ENCODE data around the gene ABCG5.

DNA sequence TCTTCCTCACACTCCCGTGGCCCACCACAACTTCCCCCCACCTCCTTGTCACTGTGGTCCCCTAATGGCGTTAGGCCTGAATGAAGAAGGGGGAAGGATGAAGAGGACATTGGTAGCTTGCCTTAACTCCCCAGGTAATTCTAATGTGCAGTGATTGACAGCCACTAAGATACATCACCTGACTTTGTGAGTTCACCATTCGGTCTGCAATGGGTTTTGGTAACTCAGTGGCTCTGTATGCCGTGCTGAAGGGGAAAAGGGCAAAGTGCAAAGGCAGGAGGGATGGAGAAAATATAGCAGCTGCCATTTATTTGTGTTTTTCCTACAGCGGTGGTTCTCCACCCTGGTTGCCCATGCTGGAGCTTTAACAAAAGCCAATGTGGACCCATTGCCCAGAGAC is 42.3 kb upstream of the ABCG5 start:
- TF ChIP-seq EP300 (IDR thresholded peaks at IDR 0.05) (no peak), POLR2A (IDR thresholded peaks at IDR 0.05) (no peak), POLR2AphosphoS5 (IDR thresholded peaks at IDR 0.05) (no peak)
- TF ChIP-seq, protein P1, sequence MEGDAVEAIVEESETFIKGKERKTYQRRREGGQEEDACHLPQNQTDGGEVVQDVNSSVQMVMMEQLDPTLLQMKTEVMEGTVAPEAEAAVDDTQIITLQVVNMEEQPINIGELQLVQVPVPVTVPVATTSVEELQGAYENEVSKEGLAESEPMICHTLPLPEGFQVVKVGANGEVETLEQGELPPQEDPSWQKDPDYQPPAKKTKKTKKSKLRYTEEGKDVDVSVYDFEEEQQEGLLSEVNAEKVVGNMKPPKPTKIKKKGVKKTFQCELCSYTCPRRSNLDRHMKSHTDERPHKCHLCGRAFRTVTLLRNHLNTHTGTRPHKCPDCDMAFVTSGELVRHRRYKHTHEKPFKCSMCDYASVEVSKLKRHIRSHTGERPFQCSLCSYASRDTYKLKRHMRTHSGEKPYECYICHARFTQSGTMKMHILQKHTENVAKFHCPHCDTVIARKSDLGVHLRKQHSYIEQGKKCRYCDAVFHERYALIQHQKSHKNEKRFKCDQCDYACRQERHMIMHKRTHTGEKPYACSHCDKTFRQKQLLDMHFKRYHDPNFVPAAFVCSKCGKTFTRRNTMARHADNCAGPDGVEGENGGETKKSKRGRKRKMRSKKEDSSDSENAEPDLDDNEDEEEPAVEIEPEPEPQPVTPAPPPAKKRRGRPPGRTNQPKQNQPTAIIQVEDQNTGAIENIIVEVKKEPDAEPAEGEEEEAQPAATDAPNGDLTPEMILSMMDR (IDR thresholded peaks at IDR 0.05), result no peak

Data from suprapubic skin (tissue), 4 donors.